ENCODE data around the gene ZNF483. TPM values are rescaled to one million over a fixed set of nuclear protein-coding genes. Genes with fewer than 3 reads are reported as not detected.
"Not testable (repeated sequence)": the region's sequence is repeated elsewhere in the genome, so short reads cannot be mapped to it uniquely, and the experiment has no call there.

Gene ZNF483
- total and polyA plus RNA-seq, 9 donors, result 3.2 to 55.5 (median 32.0) TPM

DNA sequence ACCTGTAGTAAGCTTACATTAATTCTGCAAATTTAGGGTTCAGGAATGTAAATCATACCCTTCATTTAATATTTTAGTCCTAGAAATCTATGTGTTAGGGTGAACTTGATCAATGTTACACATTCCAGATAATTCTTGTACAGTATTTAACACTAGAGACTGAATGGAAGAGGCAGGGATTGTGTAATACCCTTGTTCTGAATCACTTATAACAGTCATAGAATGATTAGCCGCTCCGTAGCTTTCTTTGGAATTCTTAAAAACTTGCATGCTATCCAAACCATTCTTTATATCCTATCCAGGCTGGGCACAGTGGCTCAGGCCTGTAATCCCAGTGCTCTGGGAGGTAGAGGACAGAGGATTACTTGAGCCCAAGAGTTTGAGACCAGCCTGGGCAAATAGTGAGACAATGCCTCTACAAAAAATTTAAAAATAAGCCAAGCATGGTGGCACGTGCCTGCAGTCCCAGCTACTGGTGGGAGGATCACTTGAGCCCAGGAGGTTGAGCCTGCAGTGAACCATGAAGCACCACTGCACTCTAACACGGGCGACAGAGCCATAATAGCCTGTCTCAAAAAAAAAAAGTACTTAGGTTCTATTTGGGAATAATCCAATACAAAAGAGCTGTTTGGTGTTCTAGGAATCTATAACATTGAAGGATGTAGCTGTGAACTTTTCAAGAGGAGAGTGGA, 8.3 kb downstream of the ZNF483 start:
- H3K9me3 ChIP-seq, result peaks cover 10 to 25% of the 10 kb centered on the region in 2 donors
- no peak for TF ChIP-seq EP300 (IDR thresholded peaks at IDR 0.05)
- no peak for TF ChIP-seq POLR2A (IDR thresholded peaks at IDR 0.05)
- TF ChIP-seq, protein P1, sequence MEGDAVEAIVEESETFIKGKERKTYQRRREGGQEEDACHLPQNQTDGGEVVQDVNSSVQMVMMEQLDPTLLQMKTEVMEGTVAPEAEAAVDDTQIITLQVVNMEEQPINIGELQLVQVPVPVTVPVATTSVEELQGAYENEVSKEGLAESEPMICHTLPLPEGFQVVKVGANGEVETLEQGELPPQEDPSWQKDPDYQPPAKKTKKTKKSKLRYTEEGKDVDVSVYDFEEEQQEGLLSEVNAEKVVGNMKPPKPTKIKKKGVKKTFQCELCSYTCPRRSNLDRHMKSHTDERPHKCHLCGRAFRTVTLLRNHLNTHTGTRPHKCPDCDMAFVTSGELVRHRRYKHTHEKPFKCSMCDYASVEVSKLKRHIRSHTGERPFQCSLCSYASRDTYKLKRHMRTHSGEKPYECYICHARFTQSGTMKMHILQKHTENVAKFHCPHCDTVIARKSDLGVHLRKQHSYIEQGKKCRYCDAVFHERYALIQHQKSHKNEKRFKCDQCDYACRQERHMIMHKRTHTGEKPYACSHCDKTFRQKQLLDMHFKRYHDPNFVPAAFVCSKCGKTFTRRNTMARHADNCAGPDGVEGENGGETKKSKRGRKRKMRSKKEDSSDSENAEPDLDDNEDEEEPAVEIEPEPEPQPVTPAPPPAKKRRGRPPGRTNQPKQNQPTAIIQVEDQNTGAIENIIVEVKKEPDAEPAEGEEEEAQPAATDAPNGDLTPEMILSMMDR (IDR thresholded peaks at IDR 0.05), result no peak
- no peaks in the 10 kb centered on the region for H3K4me1 ChIP-seq (ENCODE audit: insufficient read depth)
- 92 to 96% (median 92%) methylated on average over 5 of the region's 5 CpGs for WGBS, 3 donors
- peaks cover 3% of the 10 kb centered on the region for H3K36me3 ChIP-seq
- no peak for DNase-seq
- intact Hi-C loops (cut with DNase I), result no loop called here
- no peak overlapping the region for H3K4me3 ChIP-seq
- H3K27ac ChIP-seq, result no peak overlapping the region
- no peaks in the 10 kb centered on the region for H3K27me3 ChIP-seq

DNA sequence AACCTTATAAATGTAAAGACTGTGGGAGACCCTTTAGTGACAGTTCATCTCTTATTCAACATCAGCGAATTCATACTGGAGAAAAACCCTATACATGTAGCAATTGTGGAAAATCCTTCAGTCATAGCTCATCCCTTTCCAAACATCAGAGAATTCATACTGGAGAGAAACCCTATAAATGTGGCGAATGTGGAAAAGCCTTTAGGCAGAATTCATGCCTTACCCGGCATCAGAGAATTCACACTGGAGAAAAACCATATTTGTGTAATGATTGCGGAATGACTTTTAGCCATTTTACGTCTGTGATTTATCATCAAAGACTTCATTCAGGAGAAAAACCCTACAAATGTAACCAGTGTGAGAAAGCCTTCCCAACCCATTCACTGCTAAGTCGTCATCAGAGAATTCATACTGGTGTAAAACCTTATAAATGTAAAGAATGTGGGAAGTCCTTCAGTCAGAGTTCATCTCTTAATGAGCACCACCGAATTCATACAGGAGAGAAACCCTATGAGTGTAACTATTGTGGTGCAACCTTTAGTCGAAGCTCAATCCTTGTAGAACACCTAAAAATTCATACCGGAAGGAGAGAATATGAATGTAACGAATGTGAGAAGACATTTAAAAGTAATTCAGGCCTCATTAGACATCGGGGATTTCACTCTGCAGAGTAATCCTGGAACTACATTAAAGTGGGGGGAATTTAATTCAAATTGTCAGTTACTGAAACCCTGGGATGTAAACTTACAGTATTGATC, 17.7 kb downstream of the ZNF483 start:
- 95 to 98% (median 97%) methylated on average over 11 of the region's 11 CpGs for WGBS, 3 donors
- no peaks in the 10 kb centered on the region for H3K4me1 ChIP-seq (ENCODE audit: insufficient read depth)
- no peak overlapping the region for H3K4me3 ChIP-seq
- no peaks in the 10 kb centered on the region for H3K27me3 ChIP-seq
- no peak for DNase-seq
- peaks cover 16 to 52% of the 10 kb centered on the region in 2 donors for H3K9me3 ChIP-seq
- peaks cover 3% of the 10 kb centered on the region for H3K36me3 ChIP-seq
- no peak overlapping the region for H3K27ac ChIP-seq
- TF ChIP-seq, protein P1 (IDR thresholded peaks at IDR 0.05), result no peak
- TF ChIP-seq POLR2A (IDR thresholded peaks at IDR 0.05) (no peak), EP300 (IDR thresholded peaks at IDR 0.05) (no peak)
- intact Hi-C loops (cut with DNase I), result no loop called here

DNA sequence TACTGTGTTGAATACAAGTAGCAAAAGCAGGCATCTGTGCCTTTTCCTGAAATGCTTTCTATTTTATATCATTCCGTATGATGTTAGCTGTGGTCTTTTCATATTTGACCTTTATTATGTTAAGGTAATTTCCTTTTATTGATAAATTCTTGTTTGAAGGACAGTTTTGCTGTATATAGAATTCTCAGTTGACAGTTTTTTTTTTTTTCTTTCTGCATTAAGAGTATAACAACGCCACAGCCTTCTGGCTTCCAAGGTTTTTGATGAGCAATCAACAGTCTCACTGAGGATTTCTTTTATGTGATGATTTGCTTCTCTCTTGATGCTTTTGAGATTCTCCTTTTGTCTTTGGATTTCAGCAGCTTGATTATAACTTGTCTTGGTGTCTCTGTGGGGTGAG, 23.6 kb downstream of the ZNF483 start:
- TF ChIP-seq POLR2A (IDR thresholded peaks at IDR 0.05) (no peak), EP300 (IDR thresholded peaks at IDR 0.05) (no peak)
- TF ChIP-seq, protein P1 (IDR thresholded peaks at IDR 0.05), result no peak
- H3K4me1 ChIP-seq (ENCODE audit: insufficient read depth), result no peaks in the 10 kb centered on the region
- H3K36me3 ChIP-seq, result no peaks in the 10 kb centered on the region

DNA sequence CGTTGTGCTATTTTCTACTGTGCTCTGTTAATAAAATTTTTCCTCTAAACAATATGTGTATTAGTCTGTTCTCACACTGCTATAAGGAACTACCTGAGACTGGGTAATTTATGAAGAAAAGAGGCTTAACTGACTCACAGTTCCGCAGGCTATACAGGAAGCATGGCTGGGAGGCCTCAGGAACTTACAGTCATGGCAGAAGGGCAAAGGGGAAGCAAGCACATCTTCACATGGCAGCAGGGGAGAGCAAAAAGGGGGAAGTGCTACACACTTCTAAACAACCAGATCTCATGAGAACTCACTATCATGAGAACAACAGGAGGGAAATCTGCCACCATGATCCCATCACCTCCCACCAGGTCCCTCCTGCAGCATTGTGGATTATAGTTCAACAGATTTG, 30.4 kb downstream of the ZNF483 start:
- H3K27ac ChIP-seq; DNase-seq; H3K4me1 ChIP-seq (ENCODE audit: insufficient read depth); H3K36me3 ChIP-seq; intact Hi-C loops (cut with DNase I); H3K4me3 ChIP-seq; H3K27me3 ChIP-seq: not testable (repeated sequence)
- 89 to 95% (median 93%) methylated on average over 2 of the region's 2 CpGs for WGBS, 3 donors
- peaks cover 0 to 12% of the 10 kb centered on the region in 2 donors for H3K9me3 ChIP-seq

More for the DNA sequence above, 23.6 kb downstream of the ZNF483 start:
- no peak overlapping the region for H3K4me3 ChIP-seq
- no peak for DNase-seq
- H3K27ac ChIP-seq, result no peak overlapping the region
- 95 to 98% (median 97%) methylated on average over 2 of the region's 2 CpGs for WGBS, 3 donors
- intact Hi-C loops (cut with DNase I), result no loop called here
- H3K27me3 ChIP-seq, result no peaks in the 10 kb centered on the region
- peaks cover 11 to 29% of the 10 kb centered on the region in 2 donors for H3K9me3 ChIP-seq

Measured in ovary (tissue), 9 donors.